Omental fat pad (tissue), 4 donors: ENCODE data around the gene REXO1. TPM values are rescaled to one million over a fixed set of nuclear protein-coding genes. Genes with fewer than 3 reads are reported as not detected.

Source experiments
- ATAC-seq: fragments of 150-250 bp; one replicate; pipeline ENCODE4 v1.9.1; 2016; ENCODE audit warnings: mild to moderate bottlenecking, moderate library complexity; ENCODE audit not compliant: low FRiP score
- DNase-seq: peaks from one replicate; pipeline ENCODE4 v3.0.0-alpha.2; 2019; ENCODE audit warnings: low spot score
- CTCF ChIP-seq, 3 donors: fragments of 450-650 bp; IDR thresholded peaks; one replicate each; pipeline ENCODE4 v1.5.1; 2016 to 2017; ENCODE audit warnings: antibody characterized with exemption in 3 of 3, mild to moderate bottlenecking in 3 of 3, moderate library complexity in 2 of 3
- total RNA-seq, 4 donors: library from RNA; depleted of rRNA; stranded (reverse); fragments of >200 nt; gene quantifications; one replicate each; pipeline ENCODE4 v1.1.0, GENCODE V29; 2016

The REXO1 gene
- total RNA-seq, 4 donors from 2014 or later: 17.0 to 31.3 (median 19.6) TPM

GRCh38 chr19:1796395-1797142 is 51.7 kb downstream of the REXO1 start:
- ATAC-seq: no peak
- no peak for TF ChIP-seq CTCF (IDR thresholded peaks at IDR 0.05)

GRCh38 chr19:1794424-1795172 is 53.7 kb downstream of the REXO1 start:
- DNase-seq (no peak), ATAC-seq (no peak)
- no peak for TF ChIP-seq CTCF (IDR thresholded peaks at IDR 0.05)

More at GRCh38 chr19:1796395-1797142, 51.7 kb downstream of the REXO1 start:
- DNase-seq: no peak

GRCh38 chr19:1791879-1792278 is 56.4 kb downstream of the REXO1 start:
- DNase-seq (no peak), ATAC-seq (no peak)
- TF ChIP-seq CTCF (IDR thresholded peaks at IDR 0.05): no peak

GRCh38 chr19:1790054-1790792 is 58.1 kb downstream of the REXO1 start:
- no peak for TF ChIP-seq CTCF (IDR thresholded peaks at IDR 0.05)
- ATAC-seq (no peak), DNase-seq (no peak)

GRCh38 chr19:1789261-1790041 is 58.8 kb downstream of the REXO1 start:
- no peak for DNase-seq
- no peak for ATAC-seq
- TF ChIP-seq CTCF (IDR thresholded peaks at IDR 0.05): no peak

- no peak for ATAC-seq
- TF ChIP-seq CTCF (IDR thresholded peaks at IDR 0.05): no peak
- DNase-seq: no peak
These were observed 61.2 kb downstream of the REXO1 start for GRCh38 chr19:1787116-1787515.
